Loucy (cell line): ENCODE results near the gene TOR4A.
"Not testable (repeated sequence)": the region's sequence is repeated elsewhere in the genome, so short reads cannot be mapped to it uniquely, and the experiment has no call there.

ENCODE experiments used
- H2AFZ ChIP-seq: fragments of 200-600 bp; sonication (generic); 2 replicates; pipeline ENCODE4 v1.6.0; 2016; ENCODE audit warnings: antibody characterized with exemption, mild to moderate bottlenecking, low read length, moderate library complexity
- H3F3A ChIP-seq: fragments of 200-600 bp; 2 replicates; pipeline ENCODE4 v1.6.0; 2016; ENCODE audit warnings: antibody characterized with exemption, low read depth, mild to moderate bottlenecking
- H3K27me3 ChIP-seq: fragments of 200-600 bp; sonication (generic); 2 replicates; pipeline ENCODE4 v1.6.1; 2014; ENCODE audit warnings: low read length, mild to moderate bottlenecking; ENCODE audit not compliant: insufficient read depth, poor library complexity, severe bottlenecking
- H3K36me3 ChIP-seq: fragments of 200-600 bp; sonication (generic); 2 replicates; pipeline ENCODE4 v1.6.1; 2016; ENCODE audit warnings: low read length; ENCODE audit not compliant: insufficient read depth
- H3K4me1 ChIP-seq: fragments of 200-600 bp; sonication (generic); 2 replicates; pipeline ENCODE4 v1.5.1; 2014; ENCODE audit warnings: low read length, mild to moderate bottlenecking; ENCODE audit not compliant: insufficient read depth, poor library complexity, severe bottlenecking
- H3K4me2 ChIP-seq: fragments of 200-600 bp; sonication (generic); 2 replicates; pipeline ENCODE4 v1.6.0; 2014; ENCODE audit warnings: antibody characterized with exemption, low read length, low read depth, mild to moderate bottlenecking; ENCODE audit not compliant: poor library complexity, severe bottlenecking
- H3K4me3 ChIP-seq: fragments of 200-600 bp; sonication (generic); 2 replicates; pipeline ENCODE4 v1.5.1; 2014; ENCODE audit warnings: low read length, mild to moderate bottlenecking, mixed read lengths; ENCODE audit not compliant: poor library complexity, severe bottlenecking
- H3K79me2 ChIP-seq: fragments of 200-600 bp; sonication (generic); 2 replicates; pipeline ENCODE4 v1.6.1; 2014; ENCODE audit warnings: low read length; ENCODE audit not compliant: insufficient read depth
- H3K9ac ChIP-seq: fragments of 200-600 bp; sonication (generic); 2 replicates; pipeline ENCODE4 v1.6.0; 2014; ENCODE audit warnings: mild to moderate bottlenecking, low read depth, low read length, moderate library complexity; ENCODE audit not compliant: poor library complexity, severe bottlenecking
- H3K9me2 ChIP-seq: fragments of 200-600 bp; sonication (generic); replicated peaks from 2 replicates; pipeline ENCODE4 v1.6.1; 2016; ENCODE audit warnings: low read depth, low read length, mixed read lengths
- H3K9me3 ChIP-seq: fragments of 200-600 bp; sonication (generic); 2 replicates; pipeline ENCODE4 v1.6.1; 2014; ENCODE audit warnings: mild to moderate bottlenecking, antibody characterized with exemption, low read length, low read depth; ENCODE audit not compliant: insufficient read depth
- H4K20me1 ChIP-seq: fragments of 200-600 bp; sonication (generic); 2 replicates; pipeline ENCODE4 v1.6.0; 2014; ENCODE audit warnings: antibody characterized with exemption, low read length, mild to moderate bottlenecking; ENCODE audit not compliant: insufficient read depth, poor library complexity, severe bottlenecking
- EZH2phosphoT487 ChIP-seq: fragments of 200-600 bp; IDR thresholded peaks from 2 replicates; pipeline ENCODE4 v1.6.1; 2018; ENCODE audit warnings: antibody characterized with exemption, mild to moderate bottlenecking, moderate library complexity, borderline replicate concordance
- TF ChIP-seq, protein P1 (sequence below): fragments of 200-600 bp; sonication (generic); conservative IDR thresholded peaks from 2 replicates; pipeline ENCODE4 v1.5.1; 2014; ENCODE audit warnings: mild to moderate bottlenecking, antibody characterized with exemption, low read length

TOR4A gene

DNA sequence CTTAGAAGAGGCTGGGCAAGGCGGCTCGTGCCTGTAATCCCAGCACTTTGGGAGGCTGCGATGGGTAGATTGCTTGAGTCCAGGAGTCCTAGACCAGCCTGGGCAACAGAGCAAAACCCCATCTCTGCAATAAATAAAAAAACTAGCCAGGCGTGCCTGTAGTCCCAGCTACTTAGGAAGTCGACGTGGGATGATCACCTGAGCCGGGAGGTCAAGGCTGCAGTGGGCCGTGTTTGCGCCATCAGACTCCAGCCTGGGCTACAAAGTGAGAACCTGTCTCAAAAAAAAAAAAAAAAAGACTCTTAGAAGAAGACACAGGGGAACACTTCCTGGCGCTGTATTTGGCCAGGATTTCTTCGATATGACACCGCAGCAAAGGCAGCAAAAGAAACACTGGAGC is 48.3 kb downstream of the TOR4A start:
- Histone ChIP-seq H3F3A (no peaks in the 10 kb centered on the region), H3K4me2 (no peak overlapping the region), H3K4me1 (peaks cover 9% of the 10 kb centered on the region), H2AFZ (no peak overlapping the region), H3K79me2 (no peaks in the 10 kb centered on the region), H4K20me1 (no peaks in the 10 kb centered on the region), H3K9me2 (no peaks in the 10 kb centered on the region), H3K36me3 (no peaks in the 10 kb centered on the region), H3K4me3 (no peak overlapping the region), H3K27me3 (no peaks in the 10 kb centered on the region), H3K9me3 (peaks cover 8% of the 10 kb centered on the region; the same call in 1 of the 2 replicates), H3K9ac (no peak overlapping the region)
- no peak for TF ChIP-seq EZH2phosphoT487
- TF ChIP-seq, protein P1, sequence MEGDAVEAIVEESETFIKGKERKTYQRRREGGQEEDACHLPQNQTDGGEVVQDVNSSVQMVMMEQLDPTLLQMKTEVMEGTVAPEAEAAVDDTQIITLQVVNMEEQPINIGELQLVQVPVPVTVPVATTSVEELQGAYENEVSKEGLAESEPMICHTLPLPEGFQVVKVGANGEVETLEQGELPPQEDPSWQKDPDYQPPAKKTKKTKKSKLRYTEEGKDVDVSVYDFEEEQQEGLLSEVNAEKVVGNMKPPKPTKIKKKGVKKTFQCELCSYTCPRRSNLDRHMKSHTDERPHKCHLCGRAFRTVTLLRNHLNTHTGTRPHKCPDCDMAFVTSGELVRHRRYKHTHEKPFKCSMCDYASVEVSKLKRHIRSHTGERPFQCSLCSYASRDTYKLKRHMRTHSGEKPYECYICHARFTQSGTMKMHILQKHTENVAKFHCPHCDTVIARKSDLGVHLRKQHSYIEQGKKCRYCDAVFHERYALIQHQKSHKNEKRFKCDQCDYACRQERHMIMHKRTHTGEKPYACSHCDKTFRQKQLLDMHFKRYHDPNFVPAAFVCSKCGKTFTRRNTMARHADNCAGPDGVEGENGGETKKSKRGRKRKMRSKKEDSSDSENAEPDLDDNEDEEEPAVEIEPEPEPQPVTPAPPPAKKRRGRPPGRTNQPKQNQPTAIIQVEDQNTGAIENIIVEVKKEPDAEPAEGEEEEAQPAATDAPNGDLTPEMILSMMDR: no peak

DNA sequence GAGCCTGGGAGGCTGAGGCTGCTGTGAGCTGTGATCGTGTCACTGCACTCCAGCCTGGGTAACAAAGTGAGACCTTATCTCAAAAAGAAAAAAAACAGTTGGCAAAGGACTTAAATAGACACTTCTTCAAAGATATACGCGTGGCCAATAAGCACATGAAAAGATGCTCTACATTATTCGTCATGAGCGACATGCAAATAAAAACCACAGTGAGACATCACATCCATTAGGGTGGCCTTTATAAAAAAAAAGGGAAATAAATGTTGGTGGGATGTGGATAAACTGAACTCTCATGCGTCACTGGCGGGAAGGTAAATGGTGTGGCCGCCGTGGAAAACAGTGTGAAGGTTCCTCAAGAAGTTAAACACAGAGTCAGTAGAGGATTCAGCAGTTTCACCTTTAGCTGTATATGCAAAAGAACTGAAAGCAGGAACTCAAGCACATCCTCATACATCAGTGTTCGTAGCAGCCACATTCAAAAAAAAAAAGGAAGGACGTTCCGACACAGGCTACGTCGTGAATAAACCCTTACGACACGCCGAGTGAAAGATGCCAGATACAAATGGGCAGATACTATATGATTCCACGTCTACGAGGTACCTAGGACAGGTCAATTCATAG is 49.0 kb downstream of the TOR4A start:
- TF ChIP-seq, protein P1: no peak
- TF ChIP-seq EZH2phosphoT487: no peak
- Histone ChIP-seq H3K9ac (no peak overlapping the region), H3F3A (no peaks in the 10 kb centered on the region), H3K9me2 (no peaks in the 10 kb centered on the region), H3K4me1 (peaks cover 2% of the 10 kb centered on the region), H3K36me3 (no peaks in the 10 kb centered on the region), H2AFZ (no peak overlapping the region), H3K27me3 (no peaks in the 10 kb centered on the region), H4K20me1 (no peaks in the 10 kb centered on the region), H3K4me3 (no peak overlapping the region), H3K79me2 (no peaks in the 10 kb centered on the region), H3K4me2 (no peak overlapping the region), H3K9me3 (peaks cover 8% of the 10 kb centered on the region; the same call in 1 of the 2 replicates)

DNA sequence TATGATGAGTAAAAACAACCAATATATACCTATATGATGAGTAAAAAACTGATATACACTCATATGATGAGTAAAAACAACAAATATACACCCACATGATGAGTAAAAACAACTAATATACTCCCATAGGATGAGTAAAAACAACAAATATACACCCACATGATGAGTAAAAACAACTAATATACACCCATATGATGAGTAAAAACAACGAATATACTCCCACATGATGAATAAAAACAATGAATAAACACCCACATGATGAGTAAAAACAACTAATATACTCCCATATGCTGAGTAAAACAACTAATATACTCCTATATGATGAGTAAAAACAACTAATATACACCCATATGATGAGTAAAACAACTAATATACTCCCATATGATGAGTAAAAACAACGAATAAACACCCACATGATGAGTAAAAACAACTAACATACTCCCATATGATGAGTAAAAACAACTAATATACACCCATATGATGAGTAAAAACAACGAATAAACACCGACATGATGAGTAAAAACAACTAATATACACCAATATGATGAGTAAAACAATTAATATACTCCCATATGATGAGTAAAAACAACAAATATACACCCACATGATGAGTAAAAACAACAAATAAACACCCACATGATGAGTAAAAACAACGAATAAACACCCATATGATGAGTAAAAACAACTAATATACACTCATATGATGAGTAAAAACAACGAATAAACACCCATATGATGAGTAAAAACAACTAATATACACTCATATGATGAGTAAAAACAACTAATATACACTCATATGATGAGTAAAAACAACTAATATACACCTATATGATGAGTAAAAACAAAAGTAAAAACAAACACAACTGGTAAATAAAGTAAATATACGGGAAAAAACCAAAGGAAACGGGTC is 50.4 kb downstream of the TOR4A start:
- H3K79me2 ChIP-seq, H3K4me1 ChIP-seq, H3K9ac ChIP-seq, H2AFZ ChIP-seq, H3K36me3 ChIP-seq, H3K9me2 ChIP-seq, H4K20me1 ChIP-seq, H3K4me2 ChIP-seq, H3F3A ChIP-seq, H3K27me3 ChIP-seq, H3K9me3 ChIP-seq, H3K4me3 ChIP-seq: not testable (repeated sequence)

DNA sequence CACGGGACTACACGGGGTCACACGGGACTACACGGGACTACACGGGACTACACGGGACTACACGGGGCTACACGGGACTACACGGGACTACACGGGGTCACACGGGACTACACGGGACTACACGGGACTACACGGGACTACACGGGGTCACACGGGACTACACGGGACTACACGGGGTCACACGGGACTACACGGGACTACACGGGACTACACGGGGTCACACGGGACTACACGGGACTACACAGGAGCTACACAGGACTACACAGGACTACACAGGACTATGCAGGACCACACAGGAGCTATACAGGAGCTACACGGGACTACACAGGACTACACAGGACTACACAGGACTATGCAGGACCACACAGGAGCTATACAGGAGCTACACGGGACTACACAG is 52.1 kb downstream of the TOR4A start:
- H3K9me3 ChIP-seq, H3K27me3 ChIP-seq, H3K9me2 ChIP-seq, H3K79me2 ChIP-seq, H2AFZ ChIP-seq, H3F3A ChIP-seq, H3K4me1 ChIP-seq, H4K20me1 ChIP-seq, H3K36me3 ChIP-seq, H3K9ac ChIP-seq, H3K4me2 ChIP-seq, H3K4me3 ChIP-seq: not testable (repeated sequence)
